Stomach (tissue), 9 donors: Measurements from ENCODE around the gene NHERF2. TPM values are rescaled to one million over a fixed set of nuclear protein-coding genes. Genes with fewer than 3 reads are reported as not detected.

Experiments
- DNase-seq, 2 donors: peaks; one replicate each; pipeline versions ENCODE4 v3.0.0 to v3.0.0-alpha.2; 2013 to 2019
- H3K27ac ChIP-seq, 5 donors: fragments of 200-600 bp in 4 of 5; sonication (generic) in 4 of 5; one replicate each; pipeline ENCODE4 v1.5.1; 2013 to 2019; ENCODE audit warnings: mild to moderate bottlenecking in 1 of 5, moderate library complexity in 1 of 5
- H3K27me3 ChIP-seq, 3 donors: fragments of 200-600 bp; sonication (generic); one replicate each; pipeline ENCODE4 v1.5.1; 2017 to 2019; ENCODE audit warnings: mixed run types in 1 of 3
- H3K36me3 ChIP-seq, 4 donors: fragments of 200-600 bp; sonication (generic); 1 replicate in 3 of 4; 2 replicates in 1 of 4; pipeline ENCODE4 v1.5.1; 2016 to 2019
- H3K4me1 ChIP-seq, 4 donors: fragments of 200-600 bp; sonication (generic); one replicate each; pipeline ENCODE4 v1.5.1; 2016 to 2019
- H3K4me3 ChIP-seq, 4 donors: fragments of 200-600 bp; sonication (generic) in 3 of 4; one replicate each; pipeline ENCODE4 v1.5.1; 2016 to 2019; ENCODE audit warnings: mild to moderate bottlenecking in 1 of 4
- H3K9me3 ChIP-seq, 4 donors: fragments of 200-600 bp; sonication (generic); one replicate each; pipeline ENCODE4 v1.5.1; 2016 to 2019
- EP300 ChIP-seq: sonication (generic); formaldehyde crosslinking; IDR thresholded peaks from one replicate; pipeline ENCODE4 v1.6.1; 2017; ENCODE audit warnings: antibody characterized with exemption
- POLR2A ChIP-seq, 4 donors: fragments of 450-650 bp; IDR thresholded peaks; one replicate each; pipeline ENCODE4 v1.6.1; 2016; ENCODE audit warnings: antibody characterized with exemption in 4 of 4, control low read depth in 2 of 4, mild to moderate bottlenecking in 1 of 4, moderate library complexity in 1 of 4
- POLR2AphosphoS5 ChIP-seq, 3 donors: sonication (generic); formaldehyde crosslinking; IDR thresholded peaks; one replicate each; pipeline ENCODE4 v1.6.1; 2016; ENCODE audit warnings: antibody characterized with exemption in 3 of 3
- WGBS, 5 donors: extraction: QIAGEN DNeasy Blood & Tissue Kit in 3 of 5; methylation state at CpG; one replicate each; pipeline versions ENCODE4 v1.1.5 to v1.1.7; 2013 to 2018; 5-methylcytosine and 5-hydroxymethylcytosine counted together
- intact Hi-C: fragments of 100-400 bp; cut with DNase I; formaldehyde crosslinking; loops from one replicate; pipeline ENCODE4 v1.15.1; 2023; ENCODE audit warnings: low total_unique reads
- polyA plus RNA-seq, 3 donors: library from polyadenylated mRNA; stranded (reverse); fragments of 200-250 nt; gene quantifications; one replicate each; pipeline ENCODE4 v1.2.3, GENCODE V29; 2013
- total RNA-seq, 5 donors: library from RNA; depleted of rRNA; stranded (reverse); fragments of >200 nt; gene quantifications; one replicate each; pipeline versions ENCODE4 v1.1.0 to v1.2.3, GENCODE V29; 2014 to 2016
- TF ChIP-seq, protein P1 (sequence below), 7 experiments: fragments of 450-650 bp in 4 of 7; fragments of 200-600 bp in 3 of 7; sonication (generic) in 3 of 7; IDR thresholded peaks; one replicate each; pipeline ENCODE4 v1.5.1; 2016 to 2019; ENCODE audit warnings: antibody characterized with exemption in 7 of 7, control low read depth in 2 of 7, mild to moderate bottlenecking in 1 of 7
- donor health status: healthy with polysubstance abuse.
- donor health status: Bipolar disorder and iron deficiency.
- donor health status: healthy.

The NHERF2 gene
- total and polyA plus RNA-seq, 8 donors: 17.4 to 236 (median 119) TPM

DNA sequence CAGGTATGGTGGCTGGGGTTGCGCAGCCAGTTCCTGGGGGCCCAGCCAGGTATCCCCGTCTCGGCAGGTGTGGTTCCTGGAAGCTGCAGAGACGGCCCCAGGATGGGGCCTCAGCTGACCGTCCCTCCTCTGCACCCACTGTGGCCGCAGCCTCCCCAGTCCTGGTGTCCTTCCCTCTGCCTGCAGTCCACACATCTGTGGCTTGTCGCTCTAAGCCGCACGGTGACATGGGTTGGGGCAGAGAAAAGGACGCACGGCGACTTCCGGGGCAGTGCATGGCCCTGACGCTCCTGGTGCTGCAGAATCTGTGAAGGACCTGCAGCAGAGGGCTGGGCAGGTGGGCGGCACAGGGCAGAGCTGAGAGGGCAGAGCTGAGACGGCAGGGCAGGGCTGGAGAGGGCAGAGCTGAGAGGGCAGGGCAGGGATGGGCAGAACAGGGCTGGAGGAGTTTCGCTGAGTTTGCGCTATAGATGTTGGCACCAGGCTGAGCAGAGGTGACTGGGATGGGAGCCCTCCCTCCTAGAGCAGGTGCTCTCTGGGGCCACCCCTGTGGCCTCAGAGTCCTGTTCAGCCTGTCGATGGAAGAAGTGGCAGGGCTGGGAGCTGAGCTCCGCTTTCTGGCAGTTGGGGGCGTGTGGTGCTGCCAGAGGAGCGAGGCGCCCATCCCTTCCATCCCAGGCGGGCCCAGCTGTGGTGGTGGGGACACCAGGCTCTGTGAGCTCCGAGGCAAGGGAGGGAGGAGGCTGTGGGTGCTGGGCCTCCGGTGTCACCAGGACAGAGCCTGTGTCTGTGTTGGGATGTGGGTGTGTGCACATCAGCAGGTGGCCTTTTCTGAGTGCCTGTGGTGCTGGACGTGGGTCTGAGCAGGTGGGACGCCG lies 44.1 kb downstream of the NHERF2 start:
- intact Hi-C loops: no loop called here
- H3K27ac ChIP-seq: no peak overlapping the region
- H3K4me3 ChIP-seq: no peak overlapping the region
- H3K27me3 ChIP-seq: no peaks in the 10 kb centered on the region
- no peaks in the 10 kb centered on the region for H3K4me1 ChIP-seq
- WGBS, 5 donors: 86 to 96% (median 94%) methylated on average over 15 to 29 of the region's 29 CpGs
- DNase-seq: no peak
- H3K9me3 ChIP-seq: no peaks in the 10 kb centered on the region
- TF ChIP-seq POLR2AphosphoS5 (IDR thresholded peaks at IDR 0.05) (no peak), EP300 (no peak), POLR2A (IDR thresholded peaks at IDR 0.05) (no peak)
- H3K36me3 ChIP-seq: peaks cover 56 to 100% (median 100%) of the 10 kb centered on the region in 4 donors

DNA sequence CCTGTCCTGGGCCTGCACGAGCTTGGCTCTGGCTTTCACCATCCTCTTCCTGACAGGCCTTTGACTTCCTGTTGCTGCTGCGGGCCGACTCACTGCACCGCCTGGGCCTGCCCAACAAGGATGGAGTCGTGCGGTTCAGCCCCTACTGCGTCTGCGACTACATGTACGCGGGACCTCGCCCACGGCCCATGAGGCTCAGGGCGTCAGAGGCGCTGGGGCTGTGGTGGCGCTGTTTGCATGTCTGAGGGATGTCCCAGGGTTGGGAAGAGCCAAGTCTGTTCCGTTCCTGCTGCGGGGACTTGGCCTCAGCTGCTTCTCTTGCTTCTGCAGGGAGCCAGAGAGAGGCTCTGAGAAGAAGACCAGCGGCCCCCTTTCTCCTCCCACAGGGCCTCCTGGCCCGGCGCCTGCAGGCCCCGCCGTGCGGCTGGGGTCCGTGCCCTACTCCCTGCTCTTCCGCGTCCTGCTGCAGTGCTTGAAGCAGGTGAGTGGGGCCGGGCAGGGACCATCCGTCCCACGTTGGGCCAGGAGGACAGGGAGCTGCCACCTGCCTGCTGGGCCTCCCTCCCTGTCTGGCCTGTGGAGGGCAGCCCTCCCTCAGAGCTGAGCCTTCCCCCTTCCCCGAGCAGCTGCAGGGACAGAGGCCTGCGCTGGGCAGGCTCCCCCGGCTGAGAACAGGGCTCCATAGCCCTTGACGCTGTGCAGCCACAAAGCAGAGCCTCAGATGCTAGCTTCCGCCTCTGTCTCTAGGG lies 44.9 kb downstream of the NHERF2 start:
- 85 to 92% (median 89%) methylated on average over 26 to 34 of the region's 34 CpGs for WGBS, 5 donors
- no peaks in the 10 kb centered on the region for H3K4me1 ChIP-seq
- peaks cover 56 to 100% (median 100%) of the 10 kb centered on the region in 4 donors for H3K36me3 ChIP-seq
- TF ChIP-seq POLR2AphosphoS5 (IDR thresholded peaks at IDR 0.05) (no peak), POLR2A (IDR thresholded peaks at IDR 0.05) (no peak), EP300 (no peak)
- TF ChIP-seq, protein P1, sequence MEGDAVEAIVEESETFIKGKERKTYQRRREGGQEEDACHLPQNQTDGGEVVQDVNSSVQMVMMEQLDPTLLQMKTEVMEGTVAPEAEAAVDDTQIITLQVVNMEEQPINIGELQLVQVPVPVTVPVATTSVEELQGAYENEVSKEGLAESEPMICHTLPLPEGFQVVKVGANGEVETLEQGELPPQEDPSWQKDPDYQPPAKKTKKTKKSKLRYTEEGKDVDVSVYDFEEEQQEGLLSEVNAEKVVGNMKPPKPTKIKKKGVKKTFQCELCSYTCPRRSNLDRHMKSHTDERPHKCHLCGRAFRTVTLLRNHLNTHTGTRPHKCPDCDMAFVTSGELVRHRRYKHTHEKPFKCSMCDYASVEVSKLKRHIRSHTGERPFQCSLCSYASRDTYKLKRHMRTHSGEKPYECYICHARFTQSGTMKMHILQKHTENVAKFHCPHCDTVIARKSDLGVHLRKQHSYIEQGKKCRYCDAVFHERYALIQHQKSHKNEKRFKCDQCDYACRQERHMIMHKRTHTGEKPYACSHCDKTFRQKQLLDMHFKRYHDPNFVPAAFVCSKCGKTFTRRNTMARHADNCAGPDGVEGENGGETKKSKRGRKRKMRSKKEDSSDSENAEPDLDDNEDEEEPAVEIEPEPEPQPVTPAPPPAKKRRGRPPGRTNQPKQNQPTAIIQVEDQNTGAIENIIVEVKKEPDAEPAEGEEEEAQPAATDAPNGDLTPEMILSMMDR (IDR thresholded peaks at IDR 0.05): no peak
- no peaks in the 10 kb centered on the region for H3K9me3 ChIP-seq
- H3K27me3 ChIP-seq: no peaks in the 10 kb centered on the region
- intact Hi-C loops: no loop called here
- H3K4me3 ChIP-seq: no peak overlapping the region
- peak in 1 of 2 donors; percentile 63 for DNase-seq
- H3K27ac ChIP-seq: no peak overlapping the region

DNA sequence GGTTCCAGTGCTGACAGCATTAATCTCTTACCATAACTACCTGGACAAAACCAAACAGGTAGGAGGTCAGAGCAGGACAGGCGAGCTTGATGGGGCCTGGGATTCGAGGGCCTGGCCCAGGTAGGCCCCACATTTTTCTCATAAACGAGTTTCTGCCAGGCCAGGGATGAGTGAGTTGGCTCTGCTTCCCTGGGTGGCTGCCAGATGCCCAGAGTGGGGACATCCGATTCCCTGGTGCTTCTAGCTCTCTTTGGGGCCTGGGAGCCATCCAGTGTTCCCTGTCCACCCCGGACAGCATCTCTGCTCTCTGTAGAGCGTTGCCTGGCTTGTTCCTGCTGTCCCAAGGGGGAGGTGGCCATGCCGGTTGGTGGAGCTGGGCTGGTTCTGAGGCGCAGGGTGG lies 46.2 kb downstream of the NHERF2 start:
- Histone ChIP-seq H3K4me3 (no peak overlapping the region), H3K27ac (no peak overlapping the region), H3K9me3 (no peaks in the 10 kb centered on the region), H3K36me3 (peaks cover 55 to 100% (median 100%) of the 10 kb centered on the region in 4 donors), H3K27me3 (no peaks in the 10 kb centered on the region), H3K4me1 (no peaks in the 10 kb centered on the region)
- no peak for DNase-seq
- no peak for TF ChIP-seq EP300
- TF ChIP-seq POLR2A (IDR thresholded peaks at IDR 0.05): no peak
- no peak for TF ChIP-seq POLR2AphosphoS5 (IDR thresholded peaks at IDR 0.05)
- TF ChIP-seq, protein P1 (IDR thresholded peaks at IDR 0.05): no peak
- intact Hi-C loops: no loop called here
- WGBS, 5 donors: 87 to 90% (median 89%) methylated on average over 4 to 8 of the region's 8 CpGs

DNA sequence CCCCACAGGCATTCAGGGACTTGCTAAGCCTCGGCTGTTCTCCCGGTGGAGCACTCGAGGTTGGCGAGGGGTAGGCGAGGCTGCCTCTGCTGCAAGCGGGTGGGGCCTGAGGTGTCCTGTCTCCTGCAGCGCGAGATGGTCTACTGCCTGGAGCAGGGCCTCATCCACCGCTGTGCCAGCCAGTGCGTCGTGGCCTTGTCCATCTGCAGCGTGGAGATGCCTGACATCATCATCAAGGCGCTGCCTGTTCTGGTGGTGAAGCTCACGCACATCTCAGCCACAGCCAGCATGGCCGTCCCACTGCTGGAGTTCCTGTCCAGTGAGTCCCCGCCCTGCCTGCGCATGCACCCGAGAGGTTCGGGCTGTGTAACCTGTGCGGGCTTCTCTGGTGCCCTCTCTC lies 47.4 kb downstream of the NHERF2 start:
- Histone ChIP-seq H3K27ac (no peak overlapping the region), H3K27me3 (no peaks in the 10 kb centered on the region), H3K9me3 (no peaks in the 10 kb centered on the region), H3K4me1 (no peaks in the 10 kb centered on the region), H3K4me3 (no peak overlapping the region), H3K36me3 (peaks cover 57 to 100% (median 100%) of the 10 kb centered on the region in 4 donors)
- 86 to 95% (median 95%) methylated on average over 4 to 20 of the region's 20 CpGs for WGBS, 5 donors
- TF ChIP-seq, protein P1 (IDR thresholded peaks at IDR 0.05): no peak
- TF ChIP-seq POLR2A (IDR thresholded peaks at IDR 0.05) (no peak), EP300 (no peak), POLR2AphosphoS5 (IDR thresholded peaks at IDR 0.05) (no peak)
- no peak for DNase-seq
- intact Hi-C loops: no loop called here
